Measurements from ENCODE around the gene EXD3.
A peak's percentile ranks its signal among the peaks of the same experiment; 100 is the strongest.

DNA sequence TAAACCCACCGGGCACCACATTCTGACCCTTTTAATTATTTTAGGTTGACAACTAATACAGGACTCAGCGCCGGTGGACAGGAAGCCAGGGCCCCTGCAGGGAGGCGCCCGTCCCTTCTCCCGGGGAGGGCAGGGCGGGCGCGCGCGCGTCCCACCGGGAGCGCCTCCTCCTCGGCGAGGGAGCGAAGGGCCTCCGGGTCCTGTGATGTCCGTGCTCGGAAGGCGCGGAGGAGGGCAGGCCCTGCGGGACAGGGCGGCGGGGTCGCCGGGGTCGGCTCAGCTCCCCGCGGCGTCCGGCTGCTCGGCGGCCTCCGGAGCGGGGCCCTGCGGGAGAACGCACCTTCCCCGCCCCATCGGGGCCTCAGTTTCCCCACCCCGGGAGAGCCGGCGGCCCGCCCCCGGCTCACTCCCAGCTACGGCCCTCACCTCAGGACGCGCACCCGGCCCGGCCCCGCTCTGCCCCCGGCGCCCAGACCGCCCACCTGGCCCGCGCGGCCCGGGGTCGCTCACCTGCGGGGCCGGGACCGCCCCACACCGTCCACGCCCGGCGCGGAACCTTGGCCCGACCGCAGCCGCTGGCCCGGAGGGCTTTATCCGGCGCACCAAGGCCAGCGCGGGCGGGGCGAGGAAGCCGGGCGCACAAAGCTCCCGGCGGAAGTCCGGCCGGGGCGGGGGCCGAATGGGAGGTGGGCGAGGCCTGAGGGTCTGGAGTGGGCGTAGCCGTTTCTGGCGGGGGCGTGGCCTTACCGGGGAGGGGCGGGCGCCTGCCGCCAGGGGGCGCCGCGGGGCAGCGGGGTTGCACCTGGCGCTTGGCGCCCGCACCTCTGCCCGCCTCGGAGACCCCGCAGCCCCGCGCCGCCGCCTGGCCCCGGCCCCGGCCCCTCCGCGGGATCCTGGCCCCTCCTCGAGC is at the start of gene EXD3, which contains the start of gene NOXA1:
- TF ChIP-seq, protein P1, sequence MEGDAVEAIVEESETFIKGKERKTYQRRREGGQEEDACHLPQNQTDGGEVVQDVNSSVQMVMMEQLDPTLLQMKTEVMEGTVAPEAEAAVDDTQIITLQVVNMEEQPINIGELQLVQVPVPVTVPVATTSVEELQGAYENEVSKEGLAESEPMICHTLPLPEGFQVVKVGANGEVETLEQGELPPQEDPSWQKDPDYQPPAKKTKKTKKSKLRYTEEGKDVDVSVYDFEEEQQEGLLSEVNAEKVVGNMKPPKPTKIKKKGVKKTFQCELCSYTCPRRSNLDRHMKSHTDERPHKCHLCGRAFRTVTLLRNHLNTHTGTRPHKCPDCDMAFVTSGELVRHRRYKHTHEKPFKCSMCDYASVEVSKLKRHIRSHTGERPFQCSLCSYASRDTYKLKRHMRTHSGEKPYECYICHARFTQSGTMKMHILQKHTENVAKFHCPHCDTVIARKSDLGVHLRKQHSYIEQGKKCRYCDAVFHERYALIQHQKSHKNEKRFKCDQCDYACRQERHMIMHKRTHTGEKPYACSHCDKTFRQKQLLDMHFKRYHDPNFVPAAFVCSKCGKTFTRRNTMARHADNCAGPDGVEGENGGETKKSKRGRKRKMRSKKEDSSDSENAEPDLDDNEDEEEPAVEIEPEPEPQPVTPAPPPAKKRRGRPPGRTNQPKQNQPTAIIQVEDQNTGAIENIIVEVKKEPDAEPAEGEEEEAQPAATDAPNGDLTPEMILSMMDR (IDR thresholded peaks at IDR 0.05): peak in 4 of 7 experiments; percentile 52 to 96 (median 66)
- peak; percentile 65 to 91 (median 77) for TF ChIP-seq POLR2AphosphoS5 (IDR thresholded peaks at IDR 0.05)

Data from stomach (tissue), 4 donors.